PFSK-1 (cell line): Measurements from ENCODE around the gene NEURL1B.
A peak's percentile ranks its signal among the peaks of the same experiment; 100 is the strongest.

ENCODE experiments used
- FOXP2 ChIP-seq: optimal IDR thresholded peaks from 2 replicates; pipeline ENCODE3; 2011; ENCODE audit warnings: borderline replicate concordance, control low read depth, inconsistent platforms; ENCODE audit not compliant: insufficient read depth; ENCODE audit errors: extremely low read length, extremely low read depth
- POLR2AphosphoS5 ChIP-seq: IDR thresholded peaks from 2 replicates; pipeline ENCODE4 v1.6.1; 2012; ENCODE audit warnings: low read depth, mild to moderate bottlenecking, control low read depth, low read length, moderate library complexity
- REST ChIP-seq, 2 experiments: IDR thresholded peaks; 2 replicates each; pipeline versions ENCODE4 v1.6.1 to v1.8.0; 2011 to 2012; ENCODE audit warnings: low read depth in 2 of 2, low read length in 2 of 2, control low read depth in 1 of 2, inconsistent platforms in 1 of 2, mild to moderate bottlenecking in 1 of 2, moderate library complexity in 1 of 2; ENCODE audit not compliant: insufficient read depth in 1 of 2
- SIN3A ChIP-seq: IDR thresholded peaks from 2 replicates; pipeline ENCODE4 v1.6.1; 2012; ENCODE audit warnings: mild to moderate bottlenecking, low read length, moderate library complexity, borderline replicate concordance; ENCODE audit not compliant: insufficient read depth
- TAF1 ChIP-seq: IDR thresholded peaks from 2 replicates; pipeline ENCODE4 v1.6.1; 2012; ENCODE audit warnings: low read length, control low read depth, borderline replicate concordance; ENCODE audit not compliant: insufficient read depth

Gene NEURL1B

DNA sequence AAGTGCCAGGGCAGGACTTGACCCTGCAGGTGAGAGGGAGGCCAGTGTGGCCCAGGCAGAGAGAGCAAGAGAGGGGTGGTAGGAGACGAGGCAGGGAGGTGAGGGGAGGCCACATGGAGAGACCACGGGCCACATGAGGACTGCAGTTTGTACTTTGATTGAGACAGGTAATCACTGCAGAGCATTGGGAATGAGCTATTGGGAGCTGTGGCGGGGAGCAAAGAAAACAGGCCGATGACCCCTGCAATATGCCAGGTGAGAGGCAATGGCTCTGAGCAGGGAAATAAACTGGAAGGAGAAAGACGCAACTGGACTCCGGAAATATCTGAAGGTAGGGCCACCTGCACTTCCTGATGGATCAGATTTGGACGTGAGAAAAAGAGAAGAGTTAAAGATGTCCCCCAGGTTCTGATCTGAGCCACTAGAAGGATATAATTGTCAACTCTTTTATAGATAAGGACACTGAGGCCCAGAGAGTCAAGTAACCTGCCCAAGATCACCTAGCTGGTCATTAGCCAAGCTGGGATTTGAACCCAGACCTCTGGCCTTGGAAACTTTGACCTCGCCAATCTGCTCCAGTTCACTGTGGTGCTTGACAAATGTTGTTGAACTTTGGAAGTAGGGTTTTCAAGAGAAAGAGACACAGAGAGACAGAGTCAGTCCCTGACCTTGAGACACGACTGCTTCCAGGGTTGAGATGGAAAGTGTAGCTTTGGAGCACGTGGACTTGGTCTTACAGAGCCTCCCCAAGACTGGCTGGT, 87.6 kb downstream of the NEURL1B start:
- TF ChIP-seq POLR2AphosphoS5 (no peak), FOXP2 (no peak)

DNA sequence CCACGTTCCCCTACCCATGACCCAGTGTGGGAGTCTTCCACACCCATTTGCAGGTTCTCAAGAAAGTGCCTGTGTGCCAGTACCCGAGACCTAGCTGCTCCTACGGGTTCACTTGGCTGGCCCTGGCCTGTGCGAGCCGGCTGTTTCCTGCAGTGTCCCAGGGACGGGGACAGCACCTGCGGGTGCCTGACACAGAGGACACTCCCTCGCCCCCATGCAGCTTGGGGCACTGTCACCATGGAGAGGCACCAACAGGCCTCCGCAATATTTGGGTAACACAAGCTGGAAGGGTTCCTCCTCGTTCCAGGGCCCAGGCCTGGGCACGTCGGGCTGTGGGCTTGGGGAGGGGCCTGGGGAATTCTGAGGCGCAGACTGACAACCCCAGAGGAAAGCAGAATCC, 88.5 kb downstream of the NEURL1B start:
- TF ChIP-seq SIN3A (no peak), POLR2AphosphoS5 (no peak), TAF1 (no peak), FOXP2 (no peak), REST (IDR thresholded peaks at IDR 0.05; ENCODE audit: insufficient read depth in 1 of 2, low read depth in 2 of 2, low read length in 2 of 2) (no peak)

DNA sequence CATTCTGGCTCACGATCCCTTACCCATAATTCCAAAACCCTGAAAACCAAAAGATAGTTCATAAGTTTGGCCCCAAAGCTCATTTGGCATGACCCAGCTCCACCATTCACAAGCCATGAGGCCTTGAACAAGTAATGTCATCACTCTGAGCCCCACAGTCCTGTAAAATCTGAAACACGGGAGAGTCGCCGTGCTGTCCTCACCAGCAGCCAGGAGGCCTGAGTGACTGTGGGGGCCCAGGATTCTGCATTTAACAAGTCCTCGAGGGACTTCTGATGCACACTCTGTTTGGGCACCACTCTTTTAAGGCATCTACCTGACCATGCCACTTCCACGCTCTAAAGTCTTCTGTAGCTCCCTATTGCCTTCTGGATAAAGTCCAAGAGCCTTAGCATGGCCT, 89.2 kb downstream of the NEURL1B start:
- TF ChIP-seq SIN3A, result no peak
- TF ChIP-seq POLR2AphosphoS5, result no peak
- no peak for TF ChIP-seq REST (IDR thresholded peaks at IDR 0.05; ENCODE audit: insufficient read depth in 1 of 2, low read depth in 2 of 2, low read length in 2 of 2)
- no peak for TF ChIP-seq FOXP2
- no peak for TF ChIP-seq TAF1

DNA sequence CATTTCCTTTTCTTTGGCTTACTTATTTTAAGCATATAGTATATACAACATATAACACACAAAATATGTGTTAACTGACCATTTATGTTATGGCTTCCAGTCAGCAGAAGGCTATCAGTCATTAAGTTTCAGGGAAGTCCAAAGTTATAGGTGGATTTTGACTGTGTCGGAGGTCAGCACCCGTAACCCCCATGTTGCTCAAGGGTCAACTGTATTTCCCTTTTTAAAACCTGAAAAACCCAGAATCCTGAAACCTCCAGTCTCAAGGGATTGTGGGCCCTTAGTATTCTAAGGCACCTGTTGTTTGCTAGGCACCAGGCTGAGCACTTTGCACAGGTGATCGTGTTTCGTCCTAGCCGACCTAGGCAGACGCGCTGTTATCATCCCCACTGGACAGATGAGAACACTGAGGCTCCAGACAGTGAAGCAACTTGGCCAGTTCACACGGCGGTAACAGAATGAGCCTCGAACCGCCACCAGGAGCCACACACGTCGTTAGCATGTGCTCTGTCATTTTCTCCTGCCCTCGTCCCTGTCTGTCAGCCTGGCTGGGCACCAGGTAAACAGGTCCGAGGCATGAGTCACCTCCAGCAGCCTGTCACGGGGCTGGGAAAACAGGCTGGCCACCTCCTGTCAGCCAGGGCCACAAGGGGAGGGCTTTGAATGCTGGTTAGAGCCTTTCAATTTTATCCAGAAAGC, 90.1 kb downstream of the NEURL1B start:
- TF ChIP-seq POLR2AphosphoS5 (no peak), FOXP2 (peak; percentile 13)

GRCh38 chr5:172731680-172732074, 90.6 kb downstream of the NEURL1B start:
- TF ChIP-seq REST (IDR thresholded peaks at IDR 0.05; ENCODE audit: insufficient read depth in 1 of 2, low read depth in 2 of 2, low read length in 2 of 2) (no peak), TAF1 (no peak), FOXP2 (no peak), SIN3A (no peak), POLR2AphosphoS5 (no peak)
